Muscle of arm (tissue), 12 donors: ENCODE measurements around the gene PCNX1. TPM values are rescaled to one million over a fixed set of nuclear protein-coding genes. Genes with fewer than 3 reads are reported as not detected.
"Not testable (repeated sequence)": the region's sequence is repeated elsewhere in the genome, so short reads cannot be mapped to it uniquely, and the experiment has no call there.

Experiments used
- DNase-seq: peaks from one replicate; pipeline ENCODE4 v3.0.0-alpha.2; 2013
- polyA plus RNA-seq, 12 donors: library from polyadenylated mRNA; unstranded; fragments of 120-200 nt; gene quantifications; one replicate each; pipeline ENCODE4 v1.2.1, GENCODE V29; 2013; ENCODE audit not compliant: insufficient read length in 12 of 12

PCNX1 gene
- polyA plus RNA-seq, 12 donors: 15.5 to 35.9 (median 26.2) TPM; not detected in 1

DNA sequence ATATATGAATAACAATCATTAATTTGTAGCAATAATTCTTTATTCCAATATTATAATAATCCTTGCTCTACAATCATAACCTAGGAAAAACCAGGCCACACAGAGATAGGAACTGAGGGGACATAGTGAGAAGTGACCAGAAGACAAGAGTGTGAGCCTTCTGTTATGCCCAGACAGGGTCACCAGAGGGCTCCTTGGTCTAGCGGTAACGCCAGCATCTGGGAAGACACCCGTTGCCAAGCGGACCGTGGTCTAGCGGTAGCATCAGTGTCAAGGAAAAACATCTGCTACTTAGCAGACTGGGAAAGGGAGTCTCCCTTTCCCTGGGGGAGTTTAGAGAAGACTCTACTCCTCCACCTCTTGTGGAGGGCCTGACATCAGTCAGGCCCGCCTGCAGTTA is 240.1 kb downstream of the PCNX1 start:
- not testable (repeated sequence) for DNase-seq

DNA sequence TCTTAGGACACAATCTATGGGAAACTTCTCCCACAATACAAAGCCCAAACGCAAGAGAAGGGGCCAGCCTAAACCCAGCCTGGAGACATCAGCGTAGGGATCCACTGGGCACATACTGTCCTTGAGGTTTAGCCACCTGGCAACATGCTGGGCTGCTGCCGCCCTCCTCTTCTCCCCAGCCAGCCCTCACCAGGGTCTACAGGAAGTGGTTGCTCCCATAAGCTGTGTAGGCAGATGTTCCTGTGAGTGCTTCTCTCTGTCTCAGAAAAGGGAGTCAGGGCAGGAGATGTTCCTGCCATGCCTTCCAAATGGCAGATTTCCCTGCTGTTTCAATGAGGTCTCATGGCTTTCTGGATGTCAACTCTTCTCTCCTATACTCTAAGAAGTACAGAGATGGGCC is 241.4 kb downstream of the PCNX1 start:
- DNase-seq: no peak

DNA sequence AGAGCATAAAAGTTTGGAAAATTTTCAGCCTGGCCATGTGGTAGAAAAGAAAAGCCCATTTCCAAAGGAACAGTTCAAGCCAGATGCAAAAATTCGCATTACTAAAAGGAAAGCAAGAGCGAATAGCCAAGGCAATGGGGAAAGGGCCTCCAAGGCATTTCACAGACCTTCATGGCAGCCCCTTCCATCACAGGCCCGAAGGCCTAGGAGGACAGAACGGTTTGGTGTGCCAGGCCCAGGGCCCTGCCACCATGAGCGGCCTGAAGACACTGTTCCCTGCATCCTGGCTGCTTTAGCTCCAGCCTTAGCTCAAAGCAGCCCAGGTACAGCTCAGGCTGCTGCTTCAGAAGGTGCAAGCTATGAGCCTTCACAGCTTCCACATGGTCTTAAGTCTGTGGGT is 243.5 kb downstream of the PCNX1 start:
- DNase-seq: no peak

DNA sequence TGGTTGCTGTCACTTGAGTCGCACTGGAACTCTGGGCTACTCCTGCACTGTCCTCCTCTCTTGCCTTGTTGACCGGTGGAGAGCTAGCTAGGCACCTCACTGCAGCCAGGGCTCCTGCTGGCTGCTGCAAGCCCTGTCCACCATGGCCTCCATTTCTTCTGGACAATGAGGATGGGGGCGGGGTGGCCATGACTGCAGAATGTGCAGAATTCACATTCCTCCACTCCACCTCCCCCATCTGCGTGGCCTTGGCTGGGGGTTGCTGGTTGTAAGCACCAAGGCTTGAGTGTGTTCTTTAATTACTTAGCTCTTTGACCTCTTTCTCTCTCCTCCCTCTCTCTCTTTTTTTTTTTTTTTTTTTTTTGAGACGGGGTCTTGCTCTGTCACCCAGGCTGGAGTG is 248.5 kb downstream of the PCNX1 start:
- DNase-seq: no peak

DNA sequence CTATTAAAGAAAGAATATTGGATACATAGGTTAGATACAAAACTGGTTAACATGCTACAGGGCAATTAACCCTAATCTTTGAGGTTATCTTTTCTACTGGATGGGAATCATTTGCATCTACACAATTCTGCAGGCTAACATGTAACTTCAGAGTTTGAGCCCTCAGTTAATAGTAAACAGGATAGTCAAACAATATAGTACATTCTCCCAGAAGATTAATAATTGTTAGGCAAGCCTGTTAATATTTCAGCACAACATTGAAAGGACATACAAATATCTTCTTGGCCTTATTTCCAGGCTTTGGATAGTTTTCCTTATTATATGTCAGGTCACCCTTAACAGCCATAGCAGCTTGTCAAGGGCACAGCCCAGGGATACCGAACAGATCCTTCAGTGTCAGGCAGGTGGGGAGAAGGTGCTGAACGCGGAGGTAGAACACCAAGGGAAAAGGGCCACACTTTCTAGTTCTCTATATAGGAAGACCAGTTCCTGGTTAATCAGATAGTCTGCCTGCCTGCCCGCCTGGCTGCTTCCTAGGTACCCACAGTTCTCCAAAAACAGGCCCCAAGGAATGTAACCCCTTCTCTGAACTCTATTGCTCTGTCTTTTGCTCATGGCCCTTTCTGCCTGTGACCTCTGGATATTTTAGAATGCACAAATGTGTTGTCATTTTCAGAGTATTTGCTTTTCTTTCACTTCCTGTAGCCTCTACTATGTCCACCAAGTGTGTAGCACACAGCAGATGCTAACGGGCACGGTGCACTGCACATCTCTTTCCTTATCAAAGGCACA is 256.0 kb downstream of the PCNX1 start:
- no peak for DNase-seq

DNA sequence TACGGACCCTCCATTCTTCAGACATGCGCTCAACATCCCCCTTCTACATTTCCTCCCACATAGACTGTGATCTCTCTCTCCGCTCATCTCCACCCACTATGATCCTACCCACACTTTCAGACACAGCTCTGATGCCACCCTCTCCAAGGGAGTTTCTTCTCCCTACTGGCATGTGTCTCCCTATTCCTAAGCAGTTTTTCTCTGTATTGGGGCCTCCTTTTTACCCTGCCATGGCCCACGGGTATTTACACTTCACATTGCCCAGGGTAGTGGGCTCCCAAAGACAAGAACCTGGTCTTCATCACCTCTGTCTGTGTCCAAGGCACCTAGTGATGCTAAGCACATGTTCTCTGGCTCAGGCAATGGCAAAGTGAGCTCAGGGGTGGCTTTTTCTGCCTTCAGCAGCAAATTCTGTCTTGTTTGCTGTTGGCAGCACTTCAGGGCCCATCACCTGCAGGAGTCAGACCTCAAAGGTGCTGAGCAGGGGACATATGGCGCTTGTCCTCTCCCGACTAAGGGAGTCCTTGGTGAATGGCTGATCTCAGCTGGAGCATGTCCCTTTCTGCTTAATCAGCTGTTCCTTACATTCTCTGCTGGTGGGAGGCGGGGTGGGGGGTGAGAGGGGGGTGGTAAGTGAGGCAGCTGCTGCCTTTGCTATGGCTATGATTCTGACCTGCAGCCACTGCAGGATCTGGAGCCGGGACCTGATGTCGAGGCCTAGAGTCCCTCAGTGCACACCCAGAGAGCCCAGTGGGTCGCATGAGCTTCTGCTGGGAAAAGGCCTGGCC is 256.8 kb downstream of the PCNX1 start:
- no peak for DNase-seq

Other genes starting within 250 kb of the PCNX1 start
- 1 to 10 TPM in 2 of 12 donors, under 1 TPM in 9, not detected in 1; 0.13 to 2.6 (median 0.28) TPM for gene MAP3K9, start 97.9 kb upstream of the PCNX1 start, polyA plus RNA-seq